Stimulated activated naive CD4-positive, alpha-beta T cell treated with Interleukin-2 at 50 U/mL for 16 hours (primary cell): ENCODE measurements around the gene SET.
A peak's percentile ranks its signal among the peaks of the same experiment; 100 is the strongest.

Experiments
- DNase-seq: peaks from one replicate; lab custom pipeline; 2025; lab: John Stamatoyannopoulos, UW

The SET gene

GRCh38 chr9:128712451-128713410 is 23.7 kb downstream of the SET start:
- no peak for DNase-seq

GRCh38 chr9:128713411-128713780 is 24.4 kb downstream of the SET start:
- no peak for DNase-seq

GRCh38 chr9:128713941-128714573 is 25.0 kb downstream of the SET start:
- no peak for DNase-seq

- DNase-seq = no peak
Measured at GRCh38 chr9:128714586-128715435, 25.8 kb downstream of the SET start.

GRCh38 chr9:128715436-128715750 is 26.4 kb downstream of the SET start:
- DNase-seq = no peak

GRCh38 chr9:128716581-128717254 is 27.7 kb downstream of the SET start:
- no peak for DNase-seq

- no peak for DNase-seq
Measured at GRCh38 chr9:128718047-128718446, 29.0 kb downstream of the SET start.

GRCh38 chr9:128718475-128718874 is 29.5 kb downstream of the SET start:
- DNase-seq = no peak

GRCh38 chr9:128719919-128720605 is 31.0 kb downstream of the SET start:
- DNase-seq = no peak

- no peak for DNase-seq
Measured at GRCh38 chr9:128720841-128721486, 31.9 kb downstream of the SET start.

- DNase-seq = no peak
Measured at GRCh38 chr9:128721487-128722010, 32.5 kb downstream of the SET start.

GRCh38 chr9:128722380-128723351 is 33.6 kb downstream of the SET start:
- DNase-seq = no peak

- no peak for DNase-seq
Measured at GRCh38 chr9:128723352-128723865, 34.4 kb downstream of the SET start.

GRCh38 chr9:128723866-128724743 is 35.1 kb downstream of the SET start, which contains the start of gene ZDHHC12:
Gene ZDHHC12, minus strand, starts transcription at chr9:128724127. Its CDS starts 34 bp downstream, at chr9:128724093.
- DNase-seq = peak; percentile 98

- DNase-seq = peak; percentile 38
Measured at GRCh38 chr9:128724744-128725211, 35.8 kb downstream of the SET start.

- no peak for DNase-seq
Measured at GRCh38 chr9:128727640-128728248, 38.7 kb downstream of the SET start.

- DNase-seq = no peak
Measured at GRCh38 chr9:128728298-128728697, 39.3 kb downstream of the SET start.
